ENCODE data around the gene PLCG2.

Gene PLCG2

GRCh38 chr16:81816351-81816750 is 37.3 kb downstream of the PLCG2 start:
- no peak for DNase-seq (ENCODE audit: low spot score)

- DNase-seq (ENCODE audit: low spot score), result no peak
These were observed 37.7 kb downstream of the PLCG2 start for GRCh38 chr16:81816793-81817210.

- DNase-seq (ENCODE audit: low spot score), result no peak
These were observed 38.2 kb downstream of the PLCG2 start for GRCh38 chr16:81817296-81817695.

GRCh38 chr16:81817789-81818567 is 38.9 kb downstream of the PLCG2 start:
- no peak for DNase-seq (ENCODE audit: low spot score)

- DNase-seq (ENCODE audit: low spot score), result no peak
These were observed 39.4 kb downstream of the PLCG2 start for GRCh38 chr16:81818568-81818896.

- no peak for DNase-seq (ENCODE audit: low spot score)
These were observed 39.8 kb downstream of the PLCG2 start for GRCh38 chr16:81818905-81819304.

- no peak for DNase-seq (ENCODE audit: low spot score)
These were observed 42.5 kb downstream of the PLCG2 start for GRCh38 chr16:81821436-81822128.

- DNase-seq (ENCODE audit: low spot score), result no peak
These were observed 44.0 kb downstream of the PLCG2 start for GRCh38 chr16:81823111-81823510.

GRCh38 chr16:81823734-81824133 is 44.6 kb downstream of the PLCG2 start:
- no peak for DNase-seq (ENCODE audit: low spot score)

GRCh38 chr16:81826523-81826922 is 47.4 kb downstream of the PLCG2 start:
- no peak for DNase-seq (ENCODE audit: low spot score)

- DNase-seq (ENCODE audit: low spot score), result no peak
These were observed 51.9 kb downstream of the PLCG2 start for GRCh38 chr16:81830845-81831540.

- DNase-seq (ENCODE audit: low spot score), result no peak
These were observed 52.6 kb downstream of the PLCG2 start for GRCh38 chr16:81831722-81832126.

GRCh38 chr16:81832801-81833547 is 53.9 kb downstream of the PLCG2 start:
- DNase-seq (ENCODE audit: low spot score), result no peak

- no peak for DNase-seq (ENCODE audit: low spot score)
These were observed 54.7 kb downstream of the PLCG2 start for GRCh38 chr16:81833751-81834150.

GRCh38 chr16:81834868-81835267 is 55.8 kb downstream of the PLCG2 start:
- no peak for DNase-seq (ENCODE audit: low spot score)

GRCh38 chr16:81836279-81837054 is 57.4 kb downstream of the PLCG2 start:
- no peak for DNase-seq (ENCODE audit: low spot score)

- DNase-seq (ENCODE audit: low spot score), result no peak
These were observed 58.2 kb downstream of the PLCG2 start for GRCh38 chr16:81837312-81837751.

GRCh38 chr16:81838794-81839193 is 59.7 kb downstream of the PLCG2 start:
- DNase-seq (ENCODE audit: low spot score), result no peak

GRCh38 chr16:81841722-81842121 is 62.6 kb downstream of the PLCG2 start:
- no peak for DNase-seq (ENCODE audit: low spot score)

- DNase-seq (ENCODE audit: low spot score), result no peak
These were observed 63.6 kb downstream of the PLCG2 start for GRCh38 chr16:81842564-81843242.

GRCh38 chr16:81843243-81843582 is 64.1 kb downstream of the PLCG2 start:
- no peak for DNase-seq (ENCODE audit: low spot score)

Data from AG08395 (cell line).